GM12878 (cell line): ENCODE data around the gene ZFP1. TPM values are rescaled to one million over a fixed set of nuclear protein-coding genes. Genes with fewer than 3 reads are reported as not detected.
A peak's percentile ranks its signal among the peaks of the same experiment; 100 is the strongest.

Source experiments
- ATAC-seq: fragments of 200-7000 bp; cut with Tn5 transposase; 3 replicates; pipeline ENCODE4 v1.9.1; 2020; ENCODE audit warnings: mild to moderate bottlenecking, moderate library complexity
- BruUV-seq: library from RNA; stranded (reverse); fragments of 400-500 nt; replicated peaks from 2 replicates; lab custom pipeline; 2021; lab: Mats Ljungman, UMichigan
- CTCF ChIA-PET: fragments of 300-600 bp; sonication (Branson Sonifier 250); formaldehyde crosslinking; extraction: SDS; loops from one replicate; lab custom pipeline; 2021; ENCODE audit warnings: inconsistent platforms; lab: Yijun Ruan, JAX
- POLR2A ChIA-PET: fragments of 350-600 bp; formaldehyde crosslinking; extraction: SDS; loops from one replicate; lab custom pipeline; 2021; ENCODE audit warnings: inconsistent platforms; lab: Charles Lee
- RAD21 ChIA-PET: fragments of 300-600 bp; sonication (Branson Sonifier 250); formaldehyde crosslinking; loops from one replicate; lab custom pipeline; 2023; ENCODE audit warnings: antibody characterized with exemption; ENCODE audit not compliant: unreplicated experiment; lab: Charles Lee
- SMC1A ChIA-PET: fragments of 300-600 bp; sonication (Branson Sonifier 250); formaldehyde crosslinking; loops from one replicate; lab custom pipeline; 2023; ENCODE audit not compliant: unreplicated experiment, uncharacterized antibody; lab: Charles Lee
- DNase-seq: peaks from one replicate; pipeline ENCODE4 v3.0.0-alpha.2; 2011; ENCODE audit warnings: low read depth, low spot score
- FAIRE-seq: peaks from 3 replicates; lab custom pipeline; 2011; peaks lifted over from hg19 to GRCh38; lab: Jason Lieb, UNC
- H2AFZ ChIP-seq: 2 replicates; pipeline ENCODE4 v1.6.0; 2011; ENCODE audit warnings: low read depth, low read length, control low read depth; ENCODE audit not compliant: control insufficient read depth
- H3K27ac ChIP-seq: 2 replicates; pipeline ENCODE4 v1.5.1; 2011; ENCODE audit warnings: control low read depth; ENCODE audit not compliant: control insufficient read depth, insufficient read depth
- H3K27me3 ChIP-seq, 2 experiments: replicated peaks in 1 of 2; 2 replicates each; pipeline versions ENCODE4 v1.6.0 to v1.6.1; 2011; ENCODE audit warnings: low read length in 1 of 2; ENCODE audit not compliant: control insufficient read depth in 2 of 2, insufficient read depth in 2 of 2
- H3K36me3 ChIP-seq, 2 experiments: 2 replicates each; pipeline ENCODE4 v1.5.1; 2011; ENCODE audit warnings: low read length in 1 of 2; ENCODE audit not compliant: control insufficient read depth in 2 of 2, insufficient read depth in 2 of 2
- H3K4me1 ChIP-seq: 2 replicates; pipeline ENCODE4 v1.6.1; 2011; ENCODE audit warnings: mild to moderate bottlenecking, low read length, moderate library complexity, mixed read lengths; ENCODE audit not compliant: control insufficient read depth, insufficient read depth
- H3K4me2 ChIP-seq: 2 replicates; pipeline ENCODE4 v1.6.0; 2011; ENCODE audit warnings: control low read depth; ENCODE audit not compliant: control insufficient read depth, insufficient read depth
- H3K4me3 ChIP-seq: fragments of 200-600 bp; sonication (generic); 2 replicates; pipeline ENCODE4 v1.5.1; 2016
- H3K79me2 ChIP-seq: 2 replicates; pipeline ENCODE4 v1.6.0; 2011; ENCODE audit warnings: low read length; ENCODE audit not compliant: control insufficient read depth, insufficient read depth
- H3K9ac ChIP-seq: 2 replicates; pipeline ENCODE4 v1.8.0; 2011; ENCODE audit warnings: low read length, control low read depth, mixed read lengths; ENCODE audit not compliant: control insufficient read depth, insufficient read depth
- H3K9me3 ChIP-seq: replicated peaks from 3 replicates; pipeline ENCODE4 v1.5.1; 2011; ENCODE audit warnings: mild to moderate bottlenecking, low read length; ENCODE audit not compliant: control insufficient read depth, insufficient read depth
- H4K20me1 ChIP-seq: 2 replicates; pipeline ENCODE4 v1.6.0; 2011; ENCODE audit not compliant: control insufficient read depth, insufficient read depth
- FOS ChIP-seq: IDR thresholded peaks from 3 replicates; pipeline ENCODE4 v1.6.1; 2011; ENCODE audit warnings: borderline replicate concordance; ENCODE audit not compliant: insufficient read length; ENCODE audit errors: extremely low read depth
- JUNB ChIP-seq: IDR thresholded peaks from 2 replicates; pipeline ENCODE4 v1.6.1; 2016; ENCODE audit warnings: antibody characterized with exemption, mild to moderate bottlenecking
- KLF5 ChIP-seq: fragments of 450-650 bp; IDR thresholded peaks from 2 replicates; pipeline ENCODE4 v1.6.1; 2014; ENCODE audit warnings: mild to moderate bottlenecking; ENCODE audit not compliant: partially characterized antibody
- NR2F1 ChIP-seq: fragments of 450-650 bp; conservative IDR thresholded peaks from 2 replicates; pipeline ENCODE4 v1.6.1; 2017; ENCODE audit warnings: mild to moderate bottlenecking
- POLR2A ChIP-seq: IDR thresholded peaks from 2 replicates; pipeline ENCODE4 v1.6.1; 2011; ENCODE audit warnings: low read depth, mild to moderate bottlenecking, low read length
- POU2F2 ChIP-seq: IDR thresholded peaks from 3 replicates; pipeline ENCODE4 v1.6.1; 2011; ENCODE audit warnings: low read depth, mild to moderate bottlenecking, low read length, borderline replicate concordance
- SIX5 ChIP-seq: IDR thresholded peaks from 2 replicates; pipeline ENCODE4 v1.6.1; 2011; ENCODE audit warnings: mild to moderate bottlenecking, low read depth, low read length, moderate library complexity; ENCODE audit not compliant: severe bottlenecking
- STAT1 ChIP-seq: fragments of 450-650 bp; conservative IDR thresholded peaks from 2 replicates; pipeline ENCODE4 v1.6.1; 2014; ENCODE audit warnings: antibody characterized with exemption, mild to moderate bottlenecking
- YY1 ChIP-seq: IDR thresholded peaks from 2 replicates; pipeline ENCODE4 v1.6.1; 2011; ENCODE audit warnings: low read depth, mild to moderate bottlenecking, low read length
- ZZZ3 ChIP-seq: IDR thresholded peaks from 2 replicates; pipeline ENCODE4 v1.6.1; 2011; ENCODE audit warnings: low read depth; ENCODE audit not compliant: control insufficient read depth, insufficient read length
- WGBS: methylation state at CpG from one replicate; pipeline ENCODE4 v1.1.6; 2016; ENCODE audit warnings: low lambda C conversion rate; ENCODE audit not compliant: insufficient replicate concordance, insufficient coverage; ENCODE audit errors: missing lambda C conversion rate; 5-methylcytosine and 5-hydroxymethylcytosine counted together
- in situ Hi-C: fragments of 300-500 bp; cut with MboI; formaldehyde crosslinking; loops from 9 replicates; pipeline ENCODE4 v1.14.3; 2018; ENCODE audit warnings: mixed read lengths
- intact Hi-C: fragments of 100-400 bp; cut with micrococcal nuclease; formaldehyde crosslinking; loops from one replicate; pipeline ENCODE4 v1.14.2; 2022; ENCODE audit not compliant: unreplicated experiment
- polyA plus RNA-seq, 11 experiments: library from polyadenylated mRNA; depleted of rRNA in 4 of 11; unstranded in 6 of 11; stranded (reverse) in 5 of 11; fragments of >200 nt; fragmentation: Nextera tagmentation in 4 of 11; fragmentation: Illumina TruSeq in 1 of 11; extraction: Ambion mirVana in 4 of 11; extraction: Trizol in 1 of 11; gene quantifications; 1 replicate in 1 of 11; 2 replicates in 10 of 11; pipeline versions ENCODE4 v1.2.1 to v1.2.3, GENCODE V29; 2011 to 2016; ENCODE audit warnings: inconsistent platforms in 2 of 11, missing spikeins in 2 of 11, low read depth in 1 of 11
- total RNA-seq, 4 experiments: library from RNA; depleted of rRNA in 3 of 4; stranded (reverse); fragments of >200 nt in 3 of 4; fragmentation: Illumina TruSeq in 1 of 4; extraction: Trizol in 1 of 4; gene quantifications; 2 replicates each; pipeline versions ENCODE4 v1.2.1 to v1.2.3, GENCODE V29; 2013 to 2021
- TF ChIP-seq, protein P1 (sequence below): fragments of 450-650 bp; IDR thresholded peaks from 2 replicates; pipeline ENCODE4 v1.6.1; 2017; ENCODE audit warnings: mild to moderate bottlenecking, low read depth, inconsistent platforms; ENCODE audit not compliant: poor library complexity, severe bottlenecking
- TF ChIP-seq, protein P2 (sequence below): fragments of 150-350 bp; IDR thresholded peaks from 2 replicates; pipeline ENCODE4 v1.6.1; 2016; ENCODE audit warnings: low read depth, low read length
- TF ChIP-seq, protein P3 (sequence below): fragments of 450-650 bp; IDR thresholded peaks from 2 replicates; pipeline ENCODE4 v1.6.1; 2018; ENCODE audit warnings: mild to moderate bottlenecking, low read depth, moderate library complexity; ENCODE audit not compliant: partially characterized antibody

ZFP1 gene
- total and polyA plus RNA-seq, 10 of the 15 experiments (the other 5 are each of a cell fraction or from before 2014, with no cell fraction given) = 3.5 to 17.6 (median 14.7) TPM

DNA sequence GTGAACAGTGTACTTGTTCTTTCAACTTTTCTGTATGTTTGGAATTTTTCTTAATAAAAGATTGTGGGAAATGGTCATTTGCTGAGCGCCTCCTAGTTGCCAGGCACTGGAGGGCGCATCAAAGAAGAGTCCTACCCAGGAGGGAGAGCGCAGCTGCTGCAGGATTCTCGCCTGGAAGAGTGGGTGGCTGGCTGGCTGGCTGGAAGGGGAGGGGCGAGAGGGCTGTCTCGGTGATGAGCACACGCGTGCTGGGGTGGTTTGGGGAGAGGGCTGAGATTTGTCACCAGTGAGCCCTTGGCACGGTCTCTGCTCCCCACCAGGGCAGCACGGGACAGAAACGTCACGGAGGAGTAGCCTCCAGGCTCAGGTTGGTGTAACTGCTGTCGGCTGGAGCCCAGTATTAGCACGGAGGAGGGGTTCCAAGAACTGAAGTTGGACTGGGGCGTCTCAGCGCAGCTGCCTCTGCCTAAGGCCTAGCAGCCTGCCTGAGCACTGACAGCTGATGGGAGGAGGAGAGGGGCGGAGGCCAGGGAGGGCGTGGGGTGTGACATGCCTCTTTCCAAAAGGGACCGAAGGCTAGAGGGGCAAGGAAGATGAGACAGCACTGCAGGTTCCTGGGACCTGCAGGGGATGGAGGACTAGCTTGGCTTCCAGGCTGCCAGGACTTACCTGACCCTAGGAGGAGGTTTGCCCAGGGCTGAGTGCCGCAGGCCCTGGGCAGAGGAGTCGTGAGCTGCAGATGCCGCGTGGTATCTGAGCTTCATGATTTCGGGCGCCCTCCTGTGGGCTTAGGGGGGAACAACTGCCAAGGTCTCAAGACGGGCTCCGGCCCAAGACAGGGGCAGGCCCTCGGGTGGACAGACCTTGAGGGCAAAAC lies 37.4 kb upstream of the ZFP1 start:
- peak; percentile 96 for FAIRE-seq
- ChIA-PET SMC1A (interaction anchor here (0.6 to 6.7 kb wide), 27 partner anchors 8 to 401 kb away, joined by 3 to 69 read pairs (median 4); partner anchors contain the start of gene ZNRF1), RAD21 (interaction anchor here (0.7 to 4.9 kb wide), 31 partner anchors 9 to 399 kb away, joined by 3 to 92 read pairs (median 5); partner anchors contain the start of genes WDR59 and ZNRF1), POLR2A (interaction anchor here (0.6 to 1.8 kb wide), 8 partner anchors 46 to 248 kb away, joined by 3 to 13 read pairs (median 4); partner anchors contain the start of gene ZNRF1), CTCF (interaction anchor here (0.6 to 6.7 kb wide), 53 partner anchors 10 to 410 kb away, joined by 3 to 90 read pairs (median 4); partner anchors contain the start of genes MLKL, WDR59 and ZNRF1)
- in situ Hi-C loops (no loop called here), intact Hi-C loops (loop anchor here (1.0 to 5.0 kb wide), 6 partner anchors 34 to 402 kb away; no protein-coding TSS in a partner anchor)
- 24% methylated on average over 28 of the region's 28 CpGs for WGBS
- Histone ChIP-seq H3K27ac (no peak overlapping the region; the same call in 1 of the 2 replicates), H3K27me3 (no peaks in the 10 kb centered on the region), H3K36me3 (no peaks in the 10 kb centered on the region; a peak in 2 of 4 replicates), H4K20me1 (no peaks in the 10 kb centered on the region), H2AFZ (peak overlapping the region; percentile 67), H3K79me2 (no peaks in the 10 kb centered on the region), H3K9me3 (no peaks in the 10 kb centered on the region), H3K9ac (no peak overlapping the region), H3K4me3 (no peak overlapping the region), H3K4me2 (peak overlapping the region; percentile 58), H3K4me1 (peaks cover 36% of the 10 kb centered on the region)
- peak; percentile 92 for ATAC-seq
- no TSS peak for BruUV-seq
- peak; percentile 62 for DNase-seq
- no peak for TF ChIP-seq JUNB
- TF ChIP-seq NR2F1 = peak; percentile 29; the same call in 1 of the 2 replicates
- TF ChIP-seq POU2F2 = peak; percentile 52; the same call in 1 of the 3 replicates
- TF ChIP-seq STAT1 = no peak
- TF ChIP-seq ZZZ3 = no peak
- no peak for TF ChIP-seq KLF5
- 0 out of 2 replicates have a peak, but pooled peaks have one; percentile 29 for TF ChIP-seq POLR2A
- TF ChIP-seq FOS = no peak
- TF ChIP-seq SIX5 = no peak
- TF ChIP-seq YY1 = peak; percentile 69; the same call in 1 of the 2 replicates
- TF ChIP-seq, protein P1, sequence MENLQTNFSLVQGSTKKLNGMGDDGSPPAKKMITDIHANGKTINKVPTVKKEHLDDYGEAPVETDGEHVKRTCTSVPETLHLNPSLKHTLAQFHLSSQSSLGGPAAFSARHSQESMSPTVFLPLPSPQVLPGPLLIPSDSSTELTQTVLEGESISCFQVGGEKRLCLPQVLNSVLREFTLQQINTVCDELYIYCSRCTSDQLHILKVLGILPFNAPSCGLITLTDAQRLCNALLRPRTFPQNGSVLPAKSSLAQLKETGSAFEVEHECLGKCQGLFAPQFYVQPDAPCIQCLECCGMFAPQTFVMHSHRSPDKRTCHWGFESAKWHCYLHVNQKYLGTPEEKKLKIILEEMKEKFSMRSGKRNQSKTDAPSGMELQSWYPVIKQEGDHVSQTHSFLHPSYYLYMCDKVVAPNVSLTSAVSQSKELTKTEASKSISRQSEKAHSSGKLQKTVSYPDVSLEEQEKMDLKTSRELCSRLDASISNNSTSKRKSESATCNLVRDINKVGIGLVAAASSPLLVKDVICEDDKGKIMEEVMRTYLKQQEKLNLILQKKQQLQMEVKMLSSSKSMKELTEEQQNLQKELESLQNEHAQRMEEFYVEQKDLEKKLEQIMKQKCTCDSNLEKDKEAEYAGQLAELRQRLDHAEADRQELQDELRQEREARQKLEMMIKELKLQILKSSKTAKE = no peak
- TF ChIP-seq, protein P2, sequence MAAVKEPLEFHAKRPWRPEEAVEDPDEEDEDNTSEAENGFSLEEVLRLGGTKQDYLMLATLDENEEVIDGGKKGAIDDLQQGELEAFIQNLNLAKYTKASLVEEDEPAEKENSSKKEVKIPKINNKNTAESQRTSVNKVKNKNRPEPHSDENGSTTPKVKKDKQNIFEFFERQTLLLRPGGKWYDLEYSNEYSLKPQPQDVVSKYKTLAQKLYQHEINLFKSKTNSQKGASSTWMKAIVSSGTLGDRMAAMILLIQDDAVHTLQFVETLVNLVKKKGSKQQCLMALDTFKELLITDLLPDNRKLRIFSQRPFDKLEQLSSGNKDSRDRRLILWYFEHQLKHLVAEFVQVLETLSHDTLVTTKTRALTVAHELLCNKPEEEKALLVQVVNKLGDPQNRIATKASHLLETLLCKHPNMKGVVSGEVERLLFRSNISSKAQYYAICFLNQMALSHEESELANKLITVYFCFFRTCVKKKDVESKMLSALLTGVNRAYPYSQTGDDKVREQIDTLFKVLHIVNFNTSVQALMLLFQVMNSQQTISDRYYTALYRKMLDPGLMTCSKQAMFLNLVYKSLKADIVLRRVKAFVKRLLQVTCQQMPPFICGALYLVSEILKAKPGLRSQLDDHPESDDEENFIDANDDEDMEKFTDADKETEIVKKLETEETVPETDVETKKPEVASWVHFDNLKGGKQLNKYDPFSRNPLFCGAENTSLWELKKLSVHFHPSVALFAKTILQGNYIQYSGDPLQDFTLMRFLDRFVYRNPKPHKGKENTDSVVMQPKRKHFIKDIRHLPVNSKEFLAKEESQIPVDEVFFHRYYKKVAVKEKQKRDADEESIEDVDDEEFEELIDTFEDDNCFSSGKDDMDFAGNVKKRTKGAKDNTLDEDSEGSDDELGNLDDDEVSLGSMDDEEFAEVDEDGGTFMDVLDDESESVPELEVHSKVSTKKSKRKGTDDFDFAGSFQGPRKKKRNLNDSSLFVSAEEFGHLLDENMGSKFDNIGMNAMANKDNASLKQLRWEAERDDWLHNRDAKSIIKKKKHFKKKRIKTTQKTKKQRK = no peak
- TF ChIP-seq, protein P3, sequence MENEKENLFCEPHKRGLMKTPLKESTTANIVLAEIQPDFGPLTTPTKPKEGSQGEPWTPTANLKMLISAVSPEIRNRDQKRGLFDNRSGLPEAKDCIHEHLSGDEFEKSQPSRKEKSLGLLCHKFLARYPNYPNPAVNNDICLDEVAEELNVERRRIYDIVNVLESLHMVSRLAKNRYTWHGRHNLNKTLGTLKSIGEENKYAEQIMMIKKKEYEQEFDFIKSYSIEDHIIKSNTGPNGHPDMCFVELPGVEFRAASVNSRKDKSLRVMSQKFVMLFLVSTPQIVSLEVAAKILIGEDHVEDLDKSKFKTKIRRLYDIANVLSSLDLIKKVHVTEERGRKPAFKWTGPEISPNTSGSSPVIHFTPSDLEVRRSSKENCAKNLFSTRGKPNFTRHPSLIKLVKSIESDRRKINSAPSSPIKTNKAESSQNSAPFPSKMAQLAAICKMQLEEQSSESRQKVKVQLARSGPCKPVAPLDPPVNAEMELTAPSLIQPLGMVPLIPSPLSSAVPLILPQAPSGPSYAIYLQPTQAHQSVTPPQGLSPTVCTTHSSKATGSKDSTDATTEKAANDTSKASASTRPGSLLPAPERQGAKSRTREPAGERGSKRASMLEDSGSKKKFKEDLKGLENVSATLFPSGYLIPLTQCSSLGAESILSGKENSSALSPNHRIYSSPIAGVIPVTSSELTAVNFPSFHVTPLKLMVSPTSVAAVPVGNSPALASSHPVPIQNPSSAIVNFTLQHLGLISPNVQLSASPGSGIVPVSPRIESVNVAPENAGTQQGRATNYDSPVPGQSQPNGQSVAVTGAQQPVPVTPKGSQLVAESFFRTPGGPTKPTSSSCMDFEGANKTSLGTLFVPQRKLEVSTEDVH = no peak
